Endothelial cell of umbilical vein (primary cell): ENCODE measurements around the gene SEMA4F. TPM values are rescaled to one million over a fixed set of nuclear protein-coding genes. Genes with fewer than 3 reads are reported as not detected.

Experiments
- BruUV-seq: library from RNA; stranded (reverse); fragments of 400-500 nt; replicated peaks from 2 replicates; lab custom pipeline; 2021; lab: Mats Ljungman, UMichigan
- CTCF ChIA-PET: fragments of 300-600, 350-600 bp; sonication (Branson Sonifier 250); formaldehyde crosslinking; loops from one replicate; lab custom pipeline; 2021; ENCODE audit warnings: antibody characterized with exemption, inconsistent platforms; lab: Charles Lee
- POLR2A ChIA-PET: fragments of 300-600, 350-600 bp; sonication (Branson Sonifier 250); formaldehyde crosslinking; loops from one replicate; lab custom pipeline; 2021; ENCODE audit warnings: antibody characterized with exemption, inconsistent platforms; lab: Charles Lee
- DNase-seq: peaks from one replicate; pipeline ENCODE4 v3.0.0-alpha.2; 2011; ENCODE audit warnings: low read depth, low spot score
- FAIRE-seq: peaks from 2 replicates; lab custom pipeline; 2011; peaks lifted over from hg19 to GRCh38; lab: Jason Lieb, UNC
- H2AFZ ChIP-seq: 2 replicates; pipeline ENCODE4 v1.6.0; 2012; ENCODE audit warnings: low read depth, low read length, control low read depth, inconsistent platforms
- H3K27ac ChIP-seq: 2 replicates; pipeline ENCODE4 v1.5.1; 2011; ENCODE audit warnings: low read depth, mild to moderate bottlenecking, control low read depth, low read length, moderate library complexity; ENCODE audit not compliant: insufficient read depth
- H3K27me3 ChIP-seq, 2 experiments: 2 replicates each; pipeline versions ENCODE4 v1.6.0 to v1.6.1; 2011; ENCODE audit warnings: low read length in 2 of 2, mixed read lengths in 1 of 2; ENCODE audit not compliant: control insufficient read depth in 2 of 2, insufficient read depth in 2 of 2
- H3K36me3 ChIP-seq, 2 experiments: 2 replicates in 1 of 2; 3 replicates in 1 of 2; pipeline ENCODE4 v1.5.1; 2011; ENCODE audit warnings: low read length in 2 of 2, mild to moderate bottlenecking in 1 of 2, moderate library complexity in 1 of 2; ENCODE audit not compliant: control insufficient read depth in 2 of 2, insufficient read depth in 2 of 2; ENCODE audit errors: extremely low read depth in 1 of 2
- H3K4me1 ChIP-seq: 3 replicates; pipeline ENCODE4 v1.5.1; 2011; ENCODE audit warnings: mild to moderate bottlenecking, low read length; ENCODE audit not compliant: control insufficient read depth, insufficient read depth; ENCODE audit errors: extremely low read depth
- H3K4me2 ChIP-seq: 2 replicates; pipeline ENCODE4 v1.6.1; 2011; ENCODE audit warnings: low read length, control low read depth, mixed read lengths; ENCODE audit not compliant: insufficient read depth
- H3K4me3 ChIP-seq, 3 experiments: fragments of 200-600 bp in 1 of 3; sonication (generic), shearing (Covaris generic) in 1 of 3; replicated peaks in 1 of 3; 2 replicates each; pipeline ENCODE4 v1.5.1; 2011 to 2016; ENCODE audit warnings: control low read depth in 3 of 3, low read length in 3 of 3, mild to moderate bottlenecking in 2 of 3, inconsistent platforms in 1 of 3, low read depth in 1 of 3, moderate library complexity in 1 of 3; ENCODE audit not compliant: insufficient read depth in 1 of 3
- H3K79me2 ChIP-seq: 2 replicates; pipeline ENCODE4 v1.6.0; 2012; ENCODE audit warnings: low read length, inconsistent platforms; ENCODE audit not compliant: control insufficient read depth, insufficient read depth
- H3K9ac ChIP-seq: replicated peaks from 2 replicates; pipeline ENCODE3; 2011; ENCODE audit warnings: low read length, control low read depth; ENCODE audit not compliant: insufficient read depth; ENCODE audit errors: extremely low read depth
- H3K9me1 ChIP-seq: replicated peaks from 3 replicates; pipeline ENCODE4 v1.6.0; 2011; ENCODE audit warnings: mild to moderate bottlenecking, low read length; ENCODE audit not compliant: control insufficient read depth, insufficient read depth; ENCODE audit errors: extremely low read depth
- H3K9me3 ChIP-seq: replicated peaks from 2 replicates; pipeline ENCODE4 v1.5.1; 2012; ENCODE audit warnings: low read length, inconsistent platforms; ENCODE audit not compliant: control insufficient read depth, insufficient read depth
- H4K20me1 ChIP-seq: replicated peaks from 2 replicates; pipeline ENCODE3; 2011; ENCODE audit warnings: mild to moderate bottlenecking, low read length; ENCODE audit not compliant: control insufficient read depth, insufficient read depth; ENCODE audit errors: extremely low read depth
- CTCF ChIP-seq, 2 donors: IDR thresholded peaks; 1 replicate in 1 of 2; 2 replicates in 1 of 2; pipeline ENCODE4 v1.5.1; 2011; ENCODE audit warnings: low read length in 2 of 2, mild to moderate bottlenecking in 2 of 2, moderate library complexity in 2 of 2, control low read depth in 1 of 2, inconsistent platforms in 1 of 2, low read depth in 1 of 2; ENCODE audit not compliant: insufficient read depth in 1 of 2; ENCODE audit errors: extremely low read depth in 1 of 2
- EZH2 ChIP-seq: IDR thresholded peaks from 2 replicates; pipeline ENCODE4 v1.6.1; 2012; ENCODE audit warnings: borderline replicate concordance, low read depth, mild to moderate bottlenecking, moderate library complexity, low read length, inconsistent platforms; ENCODE audit not compliant: severe bottlenecking
- FOS ChIP-seq: IDR thresholded peaks from 2 replicates; pipeline ENCODE4 v1.6.1; 2011; ENCODE audit warnings: mild to moderate bottlenecking, low read length, moderate library complexity, borderline replicate concordance; ENCODE audit not compliant: insufficient read depth
- GATA2 ChIP-seq: IDR thresholded peaks from 2 replicates; pipeline ENCODE4 v1.7.0; 2011; ENCODE audit warnings: low read depth, mild to moderate bottlenecking, moderate library complexity, mixed read lengths, low read length; ENCODE audit not compliant: insufficient read length, insufficient read depth
- JUN ChIP-seq: IDR thresholded peaks from 2 replicates; pipeline ENCODE4 v1.6.1; 2011; ENCODE audit warnings: borderline replicate concordance, low read depth; ENCODE audit not compliant: insufficient read length, insufficient read depth
- MAX ChIP-seq: IDR thresholded peaks from 2 replicates; pipeline ENCODE4 v1.6.1; 2011; ENCODE audit not compliant: insufficient read depth, insufficient read length
- MYC ChIP-seq: IDR thresholded peaks from one replicate; pipeline ENCODE4 v1.6.1; 2011; ENCODE audit warnings: mild to moderate bottlenecking, low read depth, low read length
- POLR2A ChIP-seq: IDR thresholded peaks from 2 replicates; pipeline ENCODE4 v1.6.1; 2012; ENCODE audit warnings: low read depth, mild to moderate bottlenecking, control low read depth, low read length
- POLR2AphosphoS5 ChIP-seq: IDR thresholded peaks from 2 replicates; pipeline ENCODE4 v1.6.1; 2012; ENCODE audit warnings: low read depth, mild to moderate bottlenecking, control low read depth, low read length, moderate library complexity; ENCODE audit not compliant: insufficient read depth
- dilution Hi-C: fragments of 300-500 bp; cut with MboI; formaldehyde crosslinking; loops from one replicate; pipeline ENCODE4 v1.15.0; 2019; ENCODE audit warnings: low sequenced_read_pairs; ENCODE audit not compliant: extremely low pct_ligation_motif_present
- intact Hi-C: fragments of 100-400 bp; cut with micrococcal nuclease; formaldehyde crosslinking; loops from one replicate; pipeline ENCODE4 v1.10.0; 2022
- polyA plus RNA-seq, 4 experiments: library from polyadenylated mRNA; depleted of rRNA in 3 of 4; stranded (reverse) in 3 of 4; unstranded in 1 of 4; fragments of >200 nt; gene quantifications; 2 replicates each; pipeline versions ENCODE4 v1.2.1 to v1.2.3, GENCODE V29; 2011 to 2012; ENCODE audit warnings: missing spikeins in 1 of 4
- total RNA-seq: library from RNA; stranded (reverse); gene quantifications from 2 replicates; pipeline ENCODE4 v1.2.3, GENCODE V29; 2021

The SEMA4F gene
- total and polyA plus RNA-seq, 2 donors (not counting 3 experiments of a cell fraction or from before 2014, with no cell fraction given), result 5.3 to 6.0 TPM

- Histone ChIP-seq H3K27me3 (peaks cover 16 to 19% of the 10 kb centered on the region in 2 experiments), H3K79me2 (no peaks in the 10 kb centered on the region), H3K9me3 (no peaks in the 10 kb centered on the region), H2AFZ (no peak overlapping the region), H3K4me1 (no peaks in the 10 kb centered on the region), H3K27ac (no peak overlapping the region), H3K4me3 (no peak overlapping the region), H3K9me1 (no peaks in the 10 kb centered on the region), H3K9ac (no peak overlapping the region), H3K36me3 (no peaks in the 10 kb centered on the region), H3K4me2 (no peak overlapping the region), H4K20me1 (no peaks in the 10 kb centered on the region)
- FAIRE-seq, result no peak
- ChIA-PET POLR2A (no interaction called here), CTCF (interaction anchor here (3.8 kb wide), 1 partner anchor 14 kb away, joined by 13 read pairs; no protein-coding TSS in a partner anchor)
- no peak for DNase-seq
- no peak for TF ChIP-seq GATA2
- TF ChIP-seq POLR2A, result no peak
- TF ChIP-seq EZH2, result no peak
- no peak for TF ChIP-seq MAX
- TF ChIP-seq JUN, result no peak
- no peak for TF ChIP-seq CTCF (IDR thresholded peaks at IDR 0.05; ENCODE audit: extremely low read depth in 1 of 2, insufficient read depth in 1 of 2, low read depth in 1 of 2, low read length in 2 of 2)
- TF ChIP-seq FOS, result no peak
- TF ChIP-seq POLR2AphosphoS5, result no peak
- TF ChIP-seq MYC, result no peak
- intact Hi-C loops, result no loop called here
- no TSS peak for BruUV-seq
- dilution Hi-C loops, result no loop called here
These were observed 50.2 kb downstream of the SEMA4F start for GRCh38 chr2:74704216-74704615.
